GM18505 (cell line): ENCODE data around the gene ACBD4.

Source experiments
- ATAC-seq: cut with Tn5 transposase; IDR thresholded peaks from one replicate; pipeline ENCODE4 v1.9.1; 2021; ENCODE audit not compliant: unreplicated experiment
- POLR2A ChIP-seq: IDR thresholded peaks from 4 replicates; pipeline ENCODE4 v1.6.1; 2011; ENCODE audit warnings: borderline replicate concordance; ENCODE audit not compliant: insufficient read depth, insufficient read length; ENCODE audit errors: extremely low read depth

The ACBD4 gene

GRCh38 chr17:45108051-45108450 lies 27.4 kb upstream of the ACBD4 start:
- no peak for TF ChIP-seq POLR2A
- no peak for ATAC-seq

GRCh38 chr17:45108595-45109521 lies 26.6 kb upstream of the ACBD4 start:
- no peak for ATAC-seq
- no peak for TF ChIP-seq POLR2A

GRCh38 chr17:45110676-45111611 lies 24.5 kb upstream of the ACBD4 start:
- ATAC-seq, result no peak
- TF ChIP-seq POLR2A, result no peak

GRCh38 chr17:45111850-45112249 lies 23.6 kb upstream of the ACBD4 start:
- ATAC-seq, result no peak
- no peak for TF ChIP-seq POLR2A

GRCh38 chr17:45112559-45113423 lies 22.7 kb upstream of the ACBD4 start:
- no peak for ATAC-seq
- TF ChIP-seq POLR2A, result no peak

- ATAC-seq, result no peak
- TF ChIP-seq POLR2A, result no peak
Observed at GRCh38 chr17:45113424-45113754, 22.1 kb upstream of the ACBD4 start.

- no peak for ATAC-seq
- TF ChIP-seq POLR2A, result no peak
Observed at GRCh38 chr17:45114117-45114932, 21.2 kb upstream of the ACBD4 start.

- TF ChIP-seq POLR2A, result no peak
- ATAC-seq, result no peak
Observed at GRCh38 chr17:45115015-45115625, 20.4 kb upstream of the ACBD4 start.

- TF ChIP-seq POLR2A, result no peak
- no peak for ATAC-seq
Observed at GRCh38 chr17:45115871-45116270, 19.6 kb upstream of the ACBD4 start.

GRCh38 chr17:45116434-45117016 lies 19.0 kb upstream of the ACBD4 start:
- ATAC-seq, result no peak
- TF ChIP-seq POLR2A, result no peak

- TF ChIP-seq POLR2A, result no peak
- no peak for ATAC-seq
Observed at GRCh38 chr17:45117334-45117733, 18.2 kb upstream of the ACBD4 start.
